GM19463 (cell line): ENCODE data around the gene TRIP12.
"Not testable (repeated sequence)": the region's sequence is repeated elsewhere in the genome, so short reads cannot be mapped to it uniquely, and the experiment has no call there.

ENCODE experiments used
- ATAC-seq: cut with Tn5 transposase; IDR thresholded peaks from one replicate; pipeline ENCODE4 v1.9.1; 2021; ENCODE audit warnings: mild to moderate bottlenecking, moderate library complexity; ENCODE audit not compliant: unreplicated experiment

Gene TRIP12

GRCh38 chr2:229835596-229836283 is 86.1 kb downstream of the TRIP12 start:
- ATAC-seq: no peak

GRCh38 chr2:229834368-229834767 is 87.4 kb downstream of the TRIP12 start:
- ATAC-seq: not testable (repeated sequence)

- ATAC-seq: peak; percentile 70
These were observed 89.3 kb downstream of the TRIP12 start for GRCh38 chr2:229832510-229832898.

GRCh38 chr2:229831805-229832509 is 89.9 kb downstream of the TRIP12 start:
- no peak for ATAC-seq

GRCh38 chr2:229825476-229825875 is 96.3 kb downstream of the TRIP12 start:
- ATAC-seq: no peak

GRCh38 chr2:229821316-229821715 is 100.5 kb downstream of the TRIP12 start:
- ATAC-seq: no peak

GRCh38 chr2:229818230-229818629 is 103.6 kb downstream of the TRIP12 start:
- ATAC-seq: no peak

GRCh38 chr2:229815858-229816257 is 106.0 kb downstream of the TRIP12 start:
- ATAC-seq: no peak

GRCh38 chr2:229815342-229815741 is 106.5 kb downstream of the TRIP12 start:
- ATAC-seq: no peak

GRCh38 chr2:229810786-229811185 is 111.0 kb downstream of the TRIP12 start:
- ATAC-seq: no peak

GRCh38 chr2:229805559-229805958 is 116.2 kb downstream of the TRIP12 start:
- ATAC-seq: no peak

- ATAC-seq: no peak
These were observed 119.0 kb downstream of the TRIP12 start for GRCh38 chr2:229802785-229803184.

- ATAC-seq: peak; percentile 72
These were observed 120.6 kb downstream of the TRIP12 start for GRCh38 chr2:229800997-229801754.

- no peak for ATAC-seq
These were observed 123.2 kb downstream of the TRIP12 start for GRCh38 chr2:229798446-229799155.

GRCh38 chr2:229795058-229795457 is 126.8 kb downstream of the TRIP12 start:
- no peak for ATAC-seq

GRCh38 chr2:229794636-229795035 is 127.2 kb downstream of the TRIP12 start:
- ATAC-seq: no peak

GRCh38 chr2:229786289-229786688 is 135.5 kb downstream of the TRIP12 start:
- not testable (repeated sequence) for ATAC-seq

GRCh38 chr2:229784791-229785190 is 137.0 kb downstream of the TRIP12 start:
- no peak for ATAC-seq

GRCh38 chr2:229783108-229783721 is 138.6 kb downstream of the TRIP12 start:
- ATAC-seq: peak; percentile 60

- ATAC-seq: no peak
These were observed 140.7 kb downstream of the TRIP12 start for GRCh38 chr2:229780856-229781773.
